ENCODE measurements around the gene SLC44A2.

DNA sequence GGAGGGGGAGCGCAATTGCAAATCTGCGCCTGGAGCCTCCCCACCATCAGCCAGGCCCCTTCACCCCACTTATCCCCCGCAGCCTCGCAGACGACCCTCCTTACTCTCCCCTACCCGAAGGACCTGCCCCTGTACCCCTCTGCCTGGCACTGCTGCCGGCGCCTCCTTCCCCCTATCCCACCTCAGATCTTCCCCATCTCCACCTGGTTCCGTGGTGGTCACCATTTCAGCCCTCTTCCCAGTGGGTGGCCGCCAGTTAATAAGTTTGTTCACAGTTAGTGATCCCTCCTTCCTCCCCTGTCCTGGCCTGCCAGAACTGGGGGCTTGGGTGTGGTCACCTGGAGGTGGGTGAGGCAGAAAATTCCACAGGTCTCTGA is 397 bp downstream of the SLC44A2 start:
- TF ChIP-seq, protein P1, sequence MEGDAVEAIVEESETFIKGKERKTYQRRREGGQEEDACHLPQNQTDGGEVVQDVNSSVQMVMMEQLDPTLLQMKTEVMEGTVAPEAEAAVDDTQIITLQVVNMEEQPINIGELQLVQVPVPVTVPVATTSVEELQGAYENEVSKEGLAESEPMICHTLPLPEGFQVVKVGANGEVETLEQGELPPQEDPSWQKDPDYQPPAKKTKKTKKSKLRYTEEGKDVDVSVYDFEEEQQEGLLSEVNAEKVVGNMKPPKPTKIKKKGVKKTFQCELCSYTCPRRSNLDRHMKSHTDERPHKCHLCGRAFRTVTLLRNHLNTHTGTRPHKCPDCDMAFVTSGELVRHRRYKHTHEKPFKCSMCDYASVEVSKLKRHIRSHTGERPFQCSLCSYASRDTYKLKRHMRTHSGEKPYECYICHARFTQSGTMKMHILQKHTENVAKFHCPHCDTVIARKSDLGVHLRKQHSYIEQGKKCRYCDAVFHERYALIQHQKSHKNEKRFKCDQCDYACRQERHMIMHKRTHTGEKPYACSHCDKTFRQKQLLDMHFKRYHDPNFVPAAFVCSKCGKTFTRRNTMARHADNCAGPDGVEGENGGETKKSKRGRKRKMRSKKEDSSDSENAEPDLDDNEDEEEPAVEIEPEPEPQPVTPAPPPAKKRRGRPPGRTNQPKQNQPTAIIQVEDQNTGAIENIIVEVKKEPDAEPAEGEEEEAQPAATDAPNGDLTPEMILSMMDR (IDR thresholded peaks at IDR 0.05; ENCODE audit: control extremely low read depth in 1 of 3, insufficient read depth in 1 of 3, low read depth in 1 of 3, low read length in 3 of 3): no peak
- TF ChIP-seq POLR2AphosphoS5 (IDR thresholded peaks at IDR 0.05; ENCODE audit: low read depth, low read length) (no peak; the same call in 1 of the 2 replicates), POLR2A (IDR thresholded peaks at IDR 0.05; ENCODE audit: control extremely low read depth in 1 of 2, low read depth in 2 of 2, low read length in 2 of 2) (peak in 1 of 2 experiments; percentile 81; a peak in 1 of 3 replicates), EP300 (IDR thresholded peaks at IDR 0.05; ENCODE audit: borderline replicate concordance in 1 of 2, low read depth in 2 of 2, low read length in 2 of 2) (no peak), RAD21 (IDR thresholded peaks at IDR 0.05 in 1 of 2, conservative IDR thresholded peaks at IDR 0.05 in 1 of 2; ENCODE audit: low read depth in 2 of 2, low read length in 2 of 2) (no peak), KDM1A (IDR thresholded peaks at IDR 0.05; ENCODE audit: borderline replicate concordance, low read length) (no peak), HDAC6 (IDR thresholded peaks at IDR 0.05; ENCODE audit: low read depth, low read length) (no peak), NRF1 (IDR thresholded peaks at IDR 0.05; ENCODE audit: low read depth, low read length) (no peak)
- TF ChIP-seq, protein P2, sequence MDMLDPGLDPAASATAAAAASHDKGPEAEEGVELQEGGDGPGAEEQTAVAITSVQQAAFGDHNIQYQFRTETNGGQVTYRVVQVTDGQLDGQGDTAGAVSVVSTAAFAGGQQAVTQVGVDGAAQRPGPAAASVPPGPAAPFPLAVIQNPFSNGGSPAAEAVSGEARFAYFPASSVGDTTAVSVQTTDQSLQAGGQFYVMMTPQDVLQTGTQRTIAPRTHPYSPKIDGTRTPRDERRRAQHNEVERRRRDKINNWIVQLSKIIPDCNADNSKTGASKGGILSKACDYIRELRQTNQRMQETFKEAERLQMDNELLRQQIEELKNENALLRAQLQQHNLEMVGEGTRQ (IDR thresholded peaks at IDR 0.05; ENCODE audit: low read length): no peak
- TF ChIP-seq, protein P3, sequence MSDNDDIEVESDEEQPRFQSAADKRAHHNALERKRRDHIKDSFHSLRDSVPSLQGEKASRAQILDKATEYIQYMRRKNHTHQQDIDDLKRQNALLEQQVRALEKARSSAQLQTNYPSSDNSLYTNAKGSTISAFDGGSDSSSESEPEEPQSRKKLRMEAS (IDR thresholded peaks at IDR 0.05): no peak

Data from H1 (cell line).